Suprapubic skin (tissue), 4 donors: Measurements from ENCODE around the gene SHFL. TPM values are rescaled to one million over a fixed set of nuclear protein-coding genes. Genes with fewer than 3 reads are reported as not detected.

Source experiments
- DNase-seq, 2 donors: peaks; one replicate each; pipeline ENCODE4 v3.0.0-alpha.2; 2019; ENCODE audit warnings: low spot score in 2 of 2
- H3K27ac ChIP-seq: fragments of 200-600 bp; sonication (generic); one replicate; pipeline ENCODE4 v1.5.1; 2019
- H3K27me3 ChIP-seq: fragments of 200-600 bp; sonication (generic); one replicate; pipeline ENCODE4 v1.5.1; 2019
- H3K36me3 ChIP-seq: fragments of 200-600 bp; sonication (generic); one replicate; pipeline ENCODE4 v1.5.1; 2019
- H3K4me1 ChIP-seq: fragments of 200-600 bp; sonication (generic); one replicate; pipeline ENCODE4 v1.5.1; 2019
- H3K4me3 ChIP-seq: fragments of 200-600 bp; sonication (generic); one replicate; pipeline ENCODE4 v1.5.1; 2019; ENCODE audit warnings: mild to moderate bottlenecking
- H3K9me3 ChIP-seq: fragments of 200-600 bp; sonication (generic); one replicate; pipeline ENCODE4 v1.5.1; 2019
- EP300 ChIP-seq: sonication (generic); formaldehyde crosslinking; IDR thresholded peaks from one replicate; pipeline ENCODE4 v1.6.1; 2017; ENCODE audit warnings: antibody characterized with exemption
- POLR2A ChIP-seq, 2 donors: fragments of 450-650 bp; IDR thresholded peaks; one replicate each; pipeline ENCODE4 v1.6.1; 2017; ENCODE audit warnings: antibody characterized with exemption in 2 of 2, mild to moderate bottlenecking in 2 of 2, moderate library complexity in 2 of 2
- POLR2AphosphoS5 ChIP-seq, 3 donors: sonication (generic); formaldehyde crosslinking; IDR thresholded peaks; one replicate each; pipeline ENCODE4 v1.6.1; 2017; ENCODE audit warnings: antibody characterized with exemption in 3 of 3
- WGBS: methylation state at CpG from one replicate; pipeline ENCODE4 v1.1.5; 2018; 5-methylcytosine and 5-hydroxymethylcytosine counted together
- total RNA-seq, 4 donors: library from RNA; depleted of rRNA; stranded (reverse); fragments of >200 nt; gene quantifications; one replicate each; pipeline ENCODE4 v1.1.0, GENCODE V29; 2016
- TF ChIP-seq, protein P1 (sequence below), 2 donors: fragments of 200-600 bp in 1 of 2; fragments of 450-650 bp in 1 of 2; sonication (generic) in 1 of 2; IDR thresholded peaks; one replicate each; pipeline ENCODE4 v1.5.1; 2016 to 2019; ENCODE audit warnings: antibody characterized with exemption in 2 of 2, mild to moderate bottlenecking in 1 of 2, moderate library complexity in 1 of 2

SHFL gene
- total RNA-seq, 4 donors from 2014 or later: 11.8 to 26.7 (median 22.3) TPM

DNA sequence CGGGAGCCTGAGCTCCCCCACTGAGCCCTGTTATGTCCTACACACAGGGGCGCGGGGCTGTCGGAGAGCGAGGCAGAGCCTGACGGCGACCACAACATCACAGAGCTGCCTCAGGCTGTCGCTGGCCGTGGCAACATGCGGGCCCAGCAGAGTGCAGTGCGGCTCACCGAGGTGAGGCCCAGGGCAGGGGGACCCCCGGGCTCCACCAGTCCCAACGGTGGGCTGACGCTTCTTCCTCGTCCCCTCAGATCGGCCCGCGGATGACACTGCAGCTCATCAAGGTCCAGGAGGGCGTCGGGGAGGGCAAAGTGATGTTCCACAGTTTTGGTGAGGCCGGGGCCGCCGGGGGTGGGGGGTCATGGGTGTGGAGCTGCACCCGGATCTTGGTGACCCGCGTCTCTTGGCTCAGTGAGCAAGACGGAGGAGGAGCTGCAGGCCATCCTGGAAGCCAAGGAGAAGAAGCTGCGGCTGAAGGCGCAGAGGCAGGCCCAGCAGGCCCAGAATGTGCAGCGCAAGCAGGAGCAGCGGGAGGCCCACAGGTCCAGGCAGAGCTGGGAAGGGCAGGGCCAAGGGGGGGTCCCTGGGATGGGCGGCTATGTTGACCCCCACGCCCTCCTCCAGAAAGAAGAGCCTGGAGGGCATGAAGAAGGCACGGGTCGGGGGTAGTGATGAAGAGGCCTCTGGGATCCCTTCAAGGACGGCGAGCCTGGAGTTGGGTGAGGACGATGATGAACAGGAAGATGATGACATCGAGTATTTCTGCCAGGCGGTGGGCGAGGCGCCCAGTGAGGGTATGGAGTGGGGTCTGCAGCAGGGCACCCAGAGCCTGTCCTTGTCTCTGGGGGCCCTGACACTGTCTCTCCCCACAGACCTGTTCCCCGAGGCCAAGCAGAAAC is 24.2 kb downstream of the SHFL start:
- Histone ChIP-seq H3K27me3 (no peaks in the 10 kb centered on the region), H3K4me3 (no peak overlapping the region), H3K36me3 (peaks cover 58% of the 10 kb centered on the region), H3K4me1 (peaks cover 33% of the 10 kb centered on the region), H3K9me3 (no peaks in the 10 kb centered on the region), H3K27ac (no peak overlapping the region)
- 93% methylated on average over 29 of the region's 44 CpGs for WGBS
- DNase-seq: no peak
- TF ChIP-seq, protein P1, sequence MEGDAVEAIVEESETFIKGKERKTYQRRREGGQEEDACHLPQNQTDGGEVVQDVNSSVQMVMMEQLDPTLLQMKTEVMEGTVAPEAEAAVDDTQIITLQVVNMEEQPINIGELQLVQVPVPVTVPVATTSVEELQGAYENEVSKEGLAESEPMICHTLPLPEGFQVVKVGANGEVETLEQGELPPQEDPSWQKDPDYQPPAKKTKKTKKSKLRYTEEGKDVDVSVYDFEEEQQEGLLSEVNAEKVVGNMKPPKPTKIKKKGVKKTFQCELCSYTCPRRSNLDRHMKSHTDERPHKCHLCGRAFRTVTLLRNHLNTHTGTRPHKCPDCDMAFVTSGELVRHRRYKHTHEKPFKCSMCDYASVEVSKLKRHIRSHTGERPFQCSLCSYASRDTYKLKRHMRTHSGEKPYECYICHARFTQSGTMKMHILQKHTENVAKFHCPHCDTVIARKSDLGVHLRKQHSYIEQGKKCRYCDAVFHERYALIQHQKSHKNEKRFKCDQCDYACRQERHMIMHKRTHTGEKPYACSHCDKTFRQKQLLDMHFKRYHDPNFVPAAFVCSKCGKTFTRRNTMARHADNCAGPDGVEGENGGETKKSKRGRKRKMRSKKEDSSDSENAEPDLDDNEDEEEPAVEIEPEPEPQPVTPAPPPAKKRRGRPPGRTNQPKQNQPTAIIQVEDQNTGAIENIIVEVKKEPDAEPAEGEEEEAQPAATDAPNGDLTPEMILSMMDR (IDR thresholded peaks at IDR 0.05): no peak
- TF ChIP-seq POLR2A (IDR thresholded peaks at IDR 0.05) (no peak), POLR2AphosphoS5 (IDR thresholded peaks at IDR 0.05) (no peak), EP300 (no peak)

- WGBS: 85% methylated on average over 17 of the region's 19 CpGs
- peaks cover 28% of the 10 kb centered on the region for H3K4me1 ChIP-seq
- H3K36me3 ChIP-seq: peaks cover 64% of the 10 kb centered on the region
- no peak overlapping the region for H3K4me3 ChIP-seq
- H3K9me3 ChIP-seq: no peaks in the 10 kb centered on the region
- H3K27me3 ChIP-seq: no peaks in the 10 kb centered on the region
- H3K27ac ChIP-seq: no peak overlapping the region
- TF ChIP-seq EP300: no peak
- TF ChIP-seq, protein P1 (IDR thresholded peaks at IDR 0.05): no peak
- TF ChIP-seq POLR2A (IDR thresholded peaks at IDR 0.05): no peak
- TF ChIP-seq POLR2AphosphoS5 (IDR thresholded peaks at IDR 0.05): no peak
- no peak for DNase-seq
Measured at GRCh38 chr19:10110972-10111317, 24.8 kb downstream of the SHFL start.

DNA sequence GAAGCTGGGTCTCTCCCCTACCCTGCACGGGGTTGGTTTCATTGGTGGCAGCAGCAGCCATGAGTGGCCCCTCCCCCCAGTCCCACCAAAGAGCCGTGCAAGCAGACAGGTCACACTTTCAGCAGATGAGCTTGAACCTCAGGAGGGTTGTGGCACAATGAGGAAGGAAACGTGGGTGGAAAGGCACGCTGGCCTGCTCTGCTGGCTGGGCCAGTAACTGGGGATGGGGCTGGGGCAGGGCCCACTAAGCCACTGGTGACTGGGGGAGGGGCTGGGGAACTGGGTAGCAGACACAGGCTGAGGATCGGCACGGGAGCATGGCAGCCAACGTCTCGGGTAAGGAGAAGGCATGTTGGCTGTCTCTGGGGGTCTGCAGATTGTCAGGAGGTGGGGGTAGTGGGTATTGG is 25.3 kb downstream of the SHFL start, which contains the start of gene P2RY11:
P2RY11 (plus strand) TSS at position 289 of the 407 bp plus-strand sequence; CDS start at position 318, 29 bp downstream.
- peaks cover 69% of the 10 kb centered on the region for H3K36me3 ChIP-seq
- WGBS: 60% methylated on average over 8 of the region's 8 CpGs
- TF ChIP-seq POLR2AphosphoS5 (IDR thresholded peaks at IDR 0.05): no peak
- TF ChIP-seq POLR2A (IDR thresholded peaks at IDR 0.05): no peak
- no peak for TF ChIP-seq EP300
- TF ChIP-seq, protein P1 (IDR thresholded peaks at IDR 0.05): no peak
- H3K4me3 ChIP-seq: no peak within 1 kb of the TSS
- H3K4me1 ChIP-seq: peaks cover 26% of the 10 kb centered on the region
- H3K27ac ChIP-seq: no peak within 1 kb of the TSS
- DNase-seq: no peak
- H3K9me3 ChIP-seq: no peaks in the 10 kb centered on the region
- H3K27me3 ChIP-seq: no peaks in the 10 kb centered on the region

DNA sequence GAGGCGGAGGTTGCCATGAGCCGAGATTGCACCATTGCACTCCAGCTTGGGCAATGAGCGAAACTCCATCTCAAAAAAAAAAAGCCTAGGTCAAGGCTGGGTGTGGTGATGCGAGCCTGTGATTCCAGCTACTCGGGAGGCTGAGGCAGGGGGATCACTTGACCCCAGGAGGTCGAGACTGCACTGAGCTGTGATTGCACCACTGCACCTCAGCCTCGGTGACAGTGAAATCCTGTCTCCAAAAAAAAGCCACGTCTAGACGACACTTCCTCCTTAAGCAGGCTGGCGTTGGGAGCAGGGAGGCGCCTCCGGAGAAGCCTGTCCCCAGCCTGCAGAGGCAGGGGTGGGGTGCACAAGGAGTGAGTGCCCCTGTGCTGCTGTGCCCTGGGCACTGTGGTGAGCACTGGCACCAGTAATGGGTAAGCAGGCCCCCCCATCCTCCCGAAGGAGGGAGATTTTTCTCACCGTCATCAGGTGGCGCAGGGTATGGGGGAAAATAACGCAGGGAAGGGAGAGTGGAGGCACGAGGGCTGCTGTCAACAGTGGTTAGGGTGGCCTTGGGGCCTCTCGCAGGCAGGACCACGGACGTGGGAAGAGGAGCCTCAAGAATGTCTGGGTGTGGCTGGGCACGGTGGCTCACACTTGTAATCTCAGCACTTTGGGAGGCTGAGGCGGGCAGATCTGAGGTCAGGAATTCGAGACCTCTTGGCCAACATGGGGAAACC is 26.1 kb downstream of the SHFL start:
- TF ChIP-seq POLR2AphosphoS5 (IDR thresholded peaks at IDR 0.05) (no peak), POLR2A (IDR thresholded peaks at IDR 0.05) (no peak)
- TF ChIP-seq, protein P1 (IDR thresholded peaks at IDR 0.05): no peak
- WGBS: 52% methylated on average over 18 of the region's 23 CpGs
- H3K27ac ChIP-seq: no peak overlapping the region
- no peak overlapping the region for H3K4me3 ChIP-seq
- H3K4me1 ChIP-seq: peaks cover 19% of the 10 kb centered on the region
- H3K27me3 ChIP-seq: no peaks in the 10 kb centered on the region
- DNase-seq: no peak
- no peaks in the 10 kb centered on the region for H3K9me3 ChIP-seq
- H3K36me3 ChIP-seq: peaks cover 77% of the 10 kb centered on the region
